K562 (cell line): Measurements from ENCODE around the gene MYBPHL. TPM values are rescaled to one million over a fixed set of nuclear protein-coding genes. Genes with fewer than 3 reads are reported as not detected.

ENCODE experiments used
- polyA plus RNA-seq, 8 experiments: library from polyadenylated mRNA; depleted of rRNA in 4 of 8; stranded (reverse) in 5 of 8; unstranded in 3 of 8; fragments of >200 nt; fragmentation: Nextera tagmentation in 2 of 8; fragmentation: Illumina TruSeq in 1 of 8; extraction: Ambion mirVana in 2 of 8; extraction: Trizol in 1 of 8; gene quantifications; 2 replicates each; pipeline versions ENCODE4 v1.2.1 to v1.2.3, GENCODE V29; 2011 to 2014; ENCODE audit warnings: inconsistent platforms in 1 of 8, missing spikeins in 1 of 8
- total RNA-seq, 7 experiments: library from RNA; depleted of rRNA in 6 of 7; stranded (reverse); fragments of >200 nt in 6 of 7; fragmentation: Illumina TruSeq in 2 of 7; extraction: Trizol in 2 of 7; gene quantifications; 2 replicates each; pipeline versions ENCODE4 v1.2.1 to v1.2.3, GENCODE V29; 2011 to 2021; ENCODE audit warnings: low replicate concordance in 1 of 7
- TF ChIP-seq, protein P1 (sequence below): sonication (generic); formaldehyde crosslinking; IDR thresholded peaks from 2 replicates; pipeline ENCODE4 v1.8.1; 2023; ENCODE audit warnings: mild to moderate bottlenecking, missing genetic modification reagents
- TF ChIP-seq, protein P2 (sequence below), 2 experiments: fragments of 200-800 bp in 1 of 2; sonication (Bioruptor generic) in 1 of 2; sonication (generic) in 1 of 2; formaldehyde crosslinking in 1 of 2; IDR thresholded peaks in 1 of 2; conservative IDR thresholded peaks in 1 of 2; 2 replicates each; pipeline versions ENCODE4 v1.5.0 to v1.6.1; 2016 to 2020; ENCODE audit warnings: missing compliant biosample characterization in 1 of 2, missing genetic modification characterization in 1 of 2, missing genetic modification reagents in 1 of 2
- TF ChIP-seq, protein P3 (sequence below): sonication (generic); formaldehyde crosslinking; IDR thresholded peaks from 2 replicates; pipeline ENCODE4 v1.8.0; 2022; ENCODE audit warnings: mild to moderate bottlenecking, missing genetic modification reagents

MYBPHL gene
- total and polyA plus RNA-seq, 9 of the 15 experiments (the other 6 are each of a cell fraction or from before 2014, with no cell fraction given) = 0.20 to 1.9 (median 0.33) TPM

DNA sequence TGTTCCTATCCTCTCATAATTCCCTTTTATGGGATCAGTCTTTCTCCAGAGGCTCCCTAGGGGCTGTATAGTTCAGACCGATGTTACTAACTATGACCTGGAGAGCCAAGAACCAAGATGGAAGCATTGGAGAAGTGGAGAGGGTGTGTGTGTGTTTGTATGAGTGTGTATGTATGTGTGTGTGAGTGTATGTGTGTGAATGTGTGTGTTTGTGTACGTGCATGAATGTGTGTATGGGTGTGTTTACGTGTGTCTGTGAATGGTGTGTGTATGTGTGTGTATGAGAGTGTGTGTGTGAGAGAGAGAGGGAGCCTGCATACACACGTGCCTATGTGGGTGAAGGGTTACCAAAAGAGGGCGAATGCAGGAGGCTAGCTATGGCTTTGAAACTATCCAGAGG is 4.9 kb downstream of the MYBPHL start (continued):
- TF ChIP-seq, protein P1, sequence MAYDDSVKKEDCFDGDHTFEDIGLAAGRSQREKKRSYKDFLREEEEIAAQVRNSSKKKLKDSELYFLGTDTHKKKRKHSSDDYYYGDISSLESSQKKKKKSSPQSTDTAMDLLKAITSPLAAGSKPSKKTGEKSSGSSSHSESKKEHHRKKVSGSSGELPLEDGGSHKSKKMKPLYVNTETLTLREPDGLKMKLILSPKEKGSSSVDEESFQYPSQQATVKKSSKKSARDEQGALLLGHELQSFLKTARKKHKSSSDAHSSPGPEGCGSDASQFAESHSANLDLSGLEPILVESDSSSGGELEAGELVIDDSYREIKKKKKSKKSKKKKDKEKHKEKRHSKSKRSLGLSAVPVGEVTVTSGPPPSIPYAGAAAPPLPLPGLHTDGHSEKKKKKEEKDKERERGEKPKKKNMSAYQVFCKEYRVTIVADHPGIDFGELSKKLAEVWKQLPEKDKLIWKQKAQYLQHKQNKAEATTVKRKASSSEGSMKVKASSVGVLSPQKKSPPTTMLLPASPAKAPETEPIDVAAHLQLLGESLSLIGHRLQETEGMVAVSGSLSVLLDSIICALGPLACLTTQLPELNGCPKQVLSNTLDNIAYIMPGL (CRISPR knock-in tag) = no peak
- TF ChIP-seq, protein P2, sequence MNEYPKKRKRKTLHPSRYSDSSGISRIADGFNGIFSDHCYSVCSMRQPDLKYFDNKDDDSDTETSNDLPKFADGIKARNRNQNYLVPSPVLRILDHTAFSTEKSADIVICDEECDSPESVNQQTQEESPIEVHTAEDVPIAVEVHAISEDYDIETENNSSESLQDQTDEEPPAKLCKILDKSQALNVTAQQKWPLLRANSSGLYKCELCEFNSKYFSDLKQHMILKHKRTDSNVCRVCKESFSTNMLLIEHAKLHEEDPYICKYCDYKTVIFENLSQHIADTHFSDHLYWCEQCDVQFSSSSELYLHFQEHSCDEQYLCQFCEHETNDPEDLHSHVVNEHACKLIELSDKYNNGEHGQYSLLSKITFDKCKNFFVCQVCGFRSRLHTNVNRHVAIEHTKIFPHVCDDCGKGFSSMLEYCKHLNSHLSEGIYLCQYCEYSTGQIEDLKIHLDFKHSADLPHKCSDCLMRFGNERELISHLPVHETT (CRISPR knock-in tag; conservative IDR thresholded peaks at IDR 0.05 in 1 of 2, IDR thresholded peaks at IDR 0.05 in 1 of 2) = no peak
- TF ChIP-seq, protein P3, sequence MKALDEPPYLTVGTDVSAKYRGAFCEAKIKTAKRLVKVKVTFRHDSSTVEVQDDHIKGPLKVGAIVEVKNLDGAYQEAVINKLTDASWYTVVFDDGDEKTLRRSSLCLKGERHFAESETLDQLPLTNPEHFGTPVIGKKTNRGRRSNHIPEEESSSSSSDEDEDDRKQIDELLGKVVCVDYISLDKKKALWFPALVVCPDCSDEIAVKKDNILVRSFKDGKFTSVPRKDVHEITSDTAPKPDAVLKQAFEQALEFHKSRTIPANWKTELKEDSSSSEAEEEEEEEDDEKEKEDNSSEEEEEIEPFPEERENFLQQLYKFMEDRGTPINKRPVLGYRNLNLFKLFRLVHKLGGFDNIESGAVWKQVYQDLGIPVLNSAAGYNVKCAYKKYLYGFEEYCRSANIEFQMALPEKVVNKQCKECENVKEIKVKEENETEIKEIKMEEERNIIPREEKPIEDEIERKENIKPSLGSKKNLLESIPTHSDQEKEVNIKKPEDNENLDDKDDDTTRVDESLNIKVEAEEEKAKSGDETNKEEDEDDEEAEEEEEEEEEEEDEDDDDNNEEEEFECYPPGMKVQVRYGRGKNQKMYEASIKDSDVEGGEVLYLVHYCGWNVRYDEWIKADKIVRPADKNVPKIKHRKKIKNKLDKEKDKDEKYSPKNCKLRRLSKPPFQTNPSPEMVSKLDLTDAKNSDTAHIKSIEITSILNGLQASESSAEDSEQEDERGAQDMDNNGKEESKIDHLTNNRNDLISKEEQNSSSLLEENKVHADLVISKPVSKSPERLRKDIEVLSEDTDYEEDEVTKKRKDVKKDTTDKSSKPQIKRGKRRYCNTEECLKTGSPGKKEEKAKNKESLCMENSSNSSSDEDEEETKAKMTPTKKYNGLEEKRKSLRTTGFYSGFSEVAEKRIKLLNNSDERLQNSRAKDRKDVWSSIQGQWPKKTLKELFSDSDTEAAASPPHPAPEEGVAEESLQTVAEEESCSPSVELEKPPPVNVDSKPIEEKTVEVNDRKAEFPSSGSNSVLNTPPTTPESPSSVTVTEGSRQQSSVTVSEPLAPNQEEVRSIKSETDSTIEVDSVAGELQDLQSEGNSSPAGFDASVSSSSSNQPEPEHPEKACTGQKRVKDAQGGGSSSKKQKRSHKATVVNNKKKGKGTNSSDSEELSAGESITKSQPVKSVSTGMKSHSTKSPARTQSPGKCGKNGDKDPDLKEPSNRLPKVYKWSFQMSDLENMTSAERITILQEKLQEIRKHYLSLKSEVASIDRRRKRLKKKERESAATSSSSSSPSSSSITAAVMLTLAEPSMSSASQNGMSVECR (CRISPR knock-in tag) = no peak
- TF ChIP-seq, all 486 proteins: peak for 22
